Mucosa of stomach (tissue), 1 donor: ENCODE measurements around the gene LCN2.

Source experiments
- H3K27me3 ChIP-seq: one replicate; pipeline ENCODE4 v1.7.0; 2013; ENCODE audit warnings: mild to moderate bottlenecking, low read length; ENCODE audit not compliant: control insufficient read depth, insufficient read depth
- H3K36me3 ChIP-seq: one replicate; pipeline ENCODE4 v1.7.0; 2013; ENCODE audit warnings: low read length; ENCODE audit not compliant: control insufficient read depth, insufficient read depth
- H3K4me1 ChIP-seq: one replicate; pipeline ENCODE4 v1.7.0; 2013; ENCODE audit warnings: mild to moderate bottlenecking, low read length; ENCODE audit not compliant: control insufficient read depth, insufficient read depth
- H3K4me3 ChIP-seq: one replicate; pipeline ENCODE4 v1.7.0; 2013; ENCODE audit warnings: low read length
- H3K9ac ChIP-seq: one replicate; pipeline ENCODE4 v1.7.0; 2013; ENCODE audit warnings: mild to moderate bottlenecking, low read length, moderate library complexity
- H3K9me3 ChIP-seq: one replicate; pipeline ENCODE4 v1.7.0; 2013; ENCODE audit warnings: mild to moderate bottlenecking, low read length, moderate library complexity; ENCODE audit not compliant: control insufficient read depth
- donor health status: Pancreatic carcinoma.

Gene LCN2

GRCh38 chr9:128136816-128137793, 12.1 kb upstream of the LCN2 start:
- peaks cover 9% of the 10 kb centered on the region for H3K4me1 ChIP-seq
- no peaks in the 10 kb centered on the region for H3K36me3 ChIP-seq
- H3K9ac ChIP-seq, result no peak overlapping the region

DNA sequence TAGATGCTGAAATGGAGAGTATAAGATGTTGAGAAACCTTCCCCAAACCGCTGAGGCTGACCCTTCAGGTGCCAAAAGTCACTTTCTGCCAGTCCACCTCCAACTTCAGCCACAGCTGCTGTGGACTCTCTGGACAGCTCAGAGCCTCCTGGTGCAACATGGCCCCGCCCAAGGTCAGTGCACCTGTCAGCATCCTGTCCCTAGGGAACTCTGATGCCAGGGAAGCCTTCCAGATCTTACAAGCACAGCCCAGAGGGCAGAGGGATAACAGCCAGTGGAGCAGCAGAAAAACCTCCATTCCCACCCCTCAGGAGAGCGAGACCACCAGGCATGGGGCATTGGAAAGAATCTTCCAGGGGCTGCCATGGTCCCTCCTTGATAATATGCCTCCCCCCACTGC, 11.3 kb upstream of the LCN2 start:
- Histone ChIP-seq H3K27me3 (no peaks in the 10 kb centered on the region), H3K36me3 (no peaks in the 10 kb centered on the region), H3K9ac (no peak overlapping the region), H3K4me3 (no peak overlapping the region), H3K4me1 (peaks cover 9% of the 10 kb centered on the region), H3K9me3 (no peaks in the 10 kb centered on the region)

More at GRCh38 chr9:128136816-128137793, 12.1 kb upstream of the LCN2 start:
- H3K4me3 ChIP-seq, result no peak overlapping the region
- H3K27me3 ChIP-seq, result no peaks in the 10 kb centered on the region
- no peaks in the 10 kb centered on the region for H3K9me3 ChIP-seq

GRCh38 chr9:128139621-128140020, 9.6 kb upstream of the LCN2 start:
- Histone ChIP-seq H3K36me3 (no peaks in the 10 kb centered on the region), H3K4me1 (peaks cover 23% of the 10 kb centered on the region), H3K4me3 (no peak overlapping the region), H3K9ac (no peak overlapping the region), H3K27me3 (no peaks in the 10 kb centered on the region), H3K9me3 (no peaks in the 10 kb centered on the region)

DNA sequence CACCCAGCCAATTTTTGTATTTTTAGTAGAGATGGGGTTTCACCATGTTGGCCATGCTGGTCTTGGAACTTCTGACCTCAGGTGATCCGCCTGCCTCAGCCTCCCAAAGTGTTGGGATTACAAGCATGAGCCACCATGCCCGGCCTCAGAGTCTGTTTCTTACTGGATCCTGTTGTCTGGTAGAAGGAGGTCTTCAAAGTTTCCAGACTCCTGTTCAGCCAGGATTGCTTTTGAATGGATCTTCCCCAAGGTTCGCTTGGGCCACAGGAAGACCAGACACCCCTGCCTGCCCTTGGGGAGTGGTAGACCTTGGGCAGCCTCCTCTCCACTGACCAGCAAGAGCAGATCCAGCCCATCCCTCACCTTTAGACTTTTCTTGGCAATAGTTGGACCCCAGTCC, 7.6 kb upstream of the LCN2 start:
- no peak overlapping the region for H3K9ac ChIP-seq
- no peak overlapping the region for H3K4me3 ChIP-seq
- no peaks in the 10 kb centered on the region for H3K36me3 ChIP-seq
- no peaks in the 10 kb centered on the region for H3K27me3 ChIP-seq
- no peaks in the 10 kb centered on the region for H3K9me3 ChIP-seq
- H3K4me1 ChIP-seq, result peaks cover 20% of the 10 kb centered on the region

- H3K9ac ChIP-seq, result no peak overlapping the region
- no peaks in the 10 kb centered on the region for H3K9me3 ChIP-seq
- H3K27me3 ChIP-seq, result no peaks in the 10 kb centered on the region
- peaks cover 20% of the 10 kb centered on the region for H3K4me1 ChIP-seq
- H3K36me3 ChIP-seq, result no peaks in the 10 kb centered on the region
- H3K4me3 ChIP-seq, result no peak overlapping the region
Observed at GRCh38 chr9:128142061-128142460, 7.2 kb upstream of the LCN2 start.

- no peaks in the 10 kb centered on the region for H3K27me3 ChIP-seq
- no peaks in the 10 kb centered on the region for H3K36me3 ChIP-seq
- H3K9ac ChIP-seq, result no peak overlapping the region
- no peak overlapping the region for H3K4me3 ChIP-seq
- peaks cover 20% of the 10 kb centered on the region for H3K4me1 ChIP-seq
- no peaks in the 10 kb centered on the region for H3K9me3 ChIP-seq
Observed at GRCh38 chr9:128142596-128142995, 6.7 kb upstream of the LCN2 start.

GRCh38 chr9:128143525-128144238, 5.6 kb upstream of the LCN2 start:
- no peaks in the 10 kb centered on the region for H3K27me3 ChIP-seq
- no peak overlapping the region for H3K4me3 ChIP-seq
- no peak overlapping the region for H3K9ac ChIP-seq
- no peaks in the 10 kb centered on the region for H3K9me3 ChIP-seq
- H3K36me3 ChIP-seq, result no peaks in the 10 kb centered on the region
- H3K4me1 ChIP-seq, result peaks cover 29% of the 10 kb centered on the region

DNA sequence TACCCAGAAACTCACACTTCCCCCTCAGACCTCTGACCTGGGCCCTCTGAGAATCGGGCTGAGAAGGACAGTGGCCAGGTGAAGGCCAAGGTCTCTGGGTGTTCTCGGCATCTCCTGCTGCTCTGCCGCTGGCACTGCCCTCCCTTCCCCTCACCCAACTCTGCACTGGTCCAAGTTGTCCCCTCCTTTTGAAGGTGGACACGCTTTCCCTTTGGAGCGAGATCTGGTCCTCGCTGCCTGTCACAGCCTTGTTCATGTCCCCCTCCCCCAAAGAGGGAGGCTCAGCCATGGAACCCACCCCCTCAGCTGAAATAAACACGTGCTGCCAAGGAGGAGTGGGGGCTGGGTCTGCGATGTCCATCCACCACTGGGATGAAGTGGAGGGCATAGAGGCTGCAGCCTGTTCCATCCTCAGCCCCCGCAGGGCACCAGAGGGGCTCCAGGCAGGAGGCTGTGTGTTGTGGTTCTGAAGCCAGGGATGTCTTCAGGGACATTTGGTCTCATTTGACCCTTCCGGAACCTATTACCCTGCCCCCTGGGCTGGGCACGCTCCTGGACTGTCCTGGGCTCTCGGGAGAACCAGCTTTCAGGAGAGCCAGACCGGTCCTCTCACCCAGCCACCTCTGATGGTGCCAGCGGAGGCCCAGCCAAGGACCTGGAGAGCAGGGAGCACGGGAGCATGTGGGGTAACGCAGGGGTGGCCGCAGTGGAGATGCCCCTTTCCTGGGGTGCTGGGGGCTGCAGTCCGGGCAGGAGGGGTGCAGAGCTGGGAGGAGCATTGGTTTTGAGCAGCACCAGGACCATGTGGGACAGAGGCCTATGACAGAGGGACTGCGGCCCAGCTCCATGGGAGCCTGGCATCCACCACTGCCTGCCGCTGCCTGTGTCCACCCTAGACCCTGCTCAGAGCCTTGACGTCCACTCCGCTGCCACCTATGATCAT, 4.7 kb upstream of the LCN2 start:
- peaks cover 37% of the 10 kb centered on the region for H3K4me1 ChIP-seq
- H3K9me3 ChIP-seq, result no peaks in the 10 kb centered on the region
- no peaks in the 10 kb centered on the region for H3K27me3 ChIP-seq
- no peak overlapping the region for H3K4me3 ChIP-seq
- H3K36me3 ChIP-seq, result no peaks in the 10 kb centered on the region
- no peak overlapping the region for H3K9ac ChIP-seq

DNA sequence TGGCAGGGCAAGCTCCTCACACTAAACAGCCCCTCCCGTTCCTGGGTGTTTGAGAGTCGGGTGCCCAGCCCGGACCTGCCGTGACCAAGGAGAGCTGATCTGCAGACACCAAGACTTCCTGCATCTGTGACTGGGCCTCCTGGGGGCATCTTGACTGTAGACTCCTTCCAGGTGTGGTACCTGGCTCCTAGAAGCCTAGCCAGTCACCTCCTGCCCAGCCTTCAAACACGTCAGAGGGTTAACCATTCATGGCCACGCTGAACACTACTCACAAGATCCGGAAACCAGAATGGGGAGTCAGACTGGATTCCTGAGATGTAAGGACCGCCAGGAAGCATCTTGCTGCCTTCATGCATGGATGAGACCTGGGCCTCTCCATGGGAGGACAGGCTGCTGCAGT, 3.7 kb upstream of the LCN2 start:
- Histone ChIP-seq H3K4me3 (no peak overlapping the region), H3K27me3 (no peaks in the 10 kb centered on the region), H3K4me1 (peaks cover 48% of the 10 kb centered on the region), H3K9me3 (no peaks in the 10 kb centered on the region), H3K36me3 (no peaks in the 10 kb centered on the region), H3K9ac (no peak overlapping the region)

GRCh38 chr9:128145951-128146351, 3.3 kb upstream of the LCN2 start:
- H3K27me3 ChIP-seq, result no peaks in the 10 kb centered on the region
- H3K36me3 ChIP-seq, result no peaks in the 10 kb centered on the region
- H3K9me3 ChIP-seq, result no peaks in the 10 kb centered on the region
- no peak overlapping the region for H3K4me3 ChIP-seq
- H3K9ac ChIP-seq, result no peak overlapping the region
- H3K4me1 ChIP-seq, result peaks cover 52% of the 10 kb centered on the region

DNA sequence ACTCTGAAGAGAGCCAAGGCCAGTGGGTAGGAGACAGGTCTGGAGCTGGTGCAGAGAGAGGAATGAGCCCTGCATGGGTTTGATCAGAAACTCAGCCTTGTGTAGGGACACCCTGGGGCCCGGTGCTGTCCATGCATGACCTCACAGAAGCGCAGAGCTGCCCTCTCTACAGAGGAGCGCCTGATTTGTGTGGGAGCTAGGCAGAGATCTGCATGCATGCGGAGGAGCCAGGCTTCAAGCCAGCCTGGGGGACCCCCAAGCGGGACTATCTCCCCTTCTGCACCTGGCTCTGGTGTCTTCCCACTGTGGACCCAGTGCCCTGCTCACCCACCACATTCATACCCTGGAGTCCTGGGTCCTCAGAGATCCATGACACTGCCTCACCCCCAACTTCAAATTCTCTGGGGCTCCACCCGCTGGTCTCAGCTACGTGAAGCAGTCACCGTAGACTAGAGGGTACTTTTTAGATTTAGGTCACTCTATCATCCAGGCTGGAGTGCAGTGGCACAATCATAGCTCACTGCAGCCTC, 2.6 kb upstream of the LCN2 start:
- no peak overlapping the region for H3K9ac ChIP-seq
- H3K4me3 ChIP-seq, result no peak overlapping the region
- no peaks in the 10 kb centered on the region for H3K36me3 ChIP-seq
- peaks cover 56% of the 10 kb centered on the region for H3K4me1 ChIP-seq
- no peaks in the 10 kb centered on the region for H3K27me3 ChIP-seq
- H3K9me3 ChIP-seq, result no peaks in the 10 kb centered on the region
